WI38 (cell line): Measurements from ENCODE around the gene SMIM33.

Experiments used
- H3K4me3 ChIP-seq: 2 replicates; pipeline ENCODE4 v1.5.1; 2011; ENCODE audit warnings: low read depth, mild to moderate bottlenecking, control low read depth, low read length
- CTCF ChIP-seq: IDR thresholded peaks from 2 replicates; pipeline ENCODE4 v1.5.1; 2012; ENCODE audit warnings: low read depth, mild to moderate bottlenecking, control low read depth, low read length

SMIM33 gene

GRCh38 chr5:139458580-139459407 lies 12.0 kb upstream of the SMIM33 start:
- TF ChIP-seq CTCF: no peak
- no peak overlapping the region for H3K4me3 ChIP-seq

- no peak overlapping the region for H3K4me3 ChIP-seq
- TF ChIP-seq CTCF: no peak
These were observed 11.3 kb upstream of the SMIM33 start for GRCh38 chr5:139459451-139459934.

- no peak overlapping the region for H3K4me3 ChIP-seq
- no peak for TF ChIP-seq CTCF
These were observed 10.3 kb upstream of the SMIM33 start for GRCh38 chr5:139460455-139460854.

- no peak for TF ChIP-seq CTCF
- H3K4me3 ChIP-seq: no peak overlapping the region
These were observed 9.6 kb upstream of the SMIM33 start for GRCh38 chr5:139461176-139461575.

GRCh38 chr5:139461698-139462097 lies 9.1 kb upstream of the SMIM33 start:
- TF ChIP-seq CTCF: no peak
- no peak overlapping the region for H3K4me3 ChIP-seq

GRCh38 chr5:139462586-139463276 lies 8.1 kb upstream of the SMIM33 start, which contains the start of gene ECSCR:
ECSCR (minus strand) TSS chr5:139462743; CDS start chr5:139462670, 73 bp downstream.
- no peak for TF ChIP-seq CTCF
- no peak within 1 kb of the TSS for H3K4me3 ChIP-seq

GRCh38 chr5:139468421-139468931 lies 2.3 kb upstream of the SMIM33 start:
- TF ChIP-seq CTCF: no peak

More at GRCh38 chr5:139468421-139468931, 2.3 kb upstream of the SMIM33 start:
- no peak overlapping the region for H3K4me3 ChIP-seq
